Diencephalon (tissue), 1 donor: ENCODE measurements around the gene PTGER1. TPM values are rescaled to one million over a fixed set of nuclear protein-coding genes. Genes with fewer than 3 reads are reported as not detected.

Experiments
- small RNA-seq: library from RNA; depleted of rRNA; stranded (forward); fragments of <200 nt; gene quantifications from one replicate; pipeline ENCODE3, GENCODE V24; 2014
- total RNA-seq: library from RNA; depleted of rRNA; stranded (reverse); fragments of >200 nt; gene quantifications from one replicate; pipeline ENCODE4 v1.2.3, GENCODE V29; 2014

The PTGER1 gene, protein sequence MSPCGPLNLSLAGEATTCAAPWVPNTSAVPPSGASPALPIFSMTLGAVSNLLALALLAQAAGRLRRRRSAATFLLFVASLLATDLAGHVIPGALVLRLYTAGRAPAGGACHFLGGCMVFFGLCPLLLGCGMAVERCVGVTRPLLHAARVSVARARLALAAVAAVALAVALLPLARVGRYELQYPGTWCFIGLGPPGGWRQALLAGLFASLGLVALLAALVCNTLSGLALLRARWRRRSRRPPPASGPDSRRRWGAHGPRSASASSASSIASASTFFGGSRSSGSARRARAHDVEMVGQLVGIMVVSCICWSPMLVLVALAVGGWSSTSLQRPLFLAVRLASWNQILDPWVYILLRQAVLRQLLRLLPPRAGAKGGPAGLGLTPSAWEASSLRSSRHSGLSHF
- 0.69 TPM for total RNA-seq

DNA sequence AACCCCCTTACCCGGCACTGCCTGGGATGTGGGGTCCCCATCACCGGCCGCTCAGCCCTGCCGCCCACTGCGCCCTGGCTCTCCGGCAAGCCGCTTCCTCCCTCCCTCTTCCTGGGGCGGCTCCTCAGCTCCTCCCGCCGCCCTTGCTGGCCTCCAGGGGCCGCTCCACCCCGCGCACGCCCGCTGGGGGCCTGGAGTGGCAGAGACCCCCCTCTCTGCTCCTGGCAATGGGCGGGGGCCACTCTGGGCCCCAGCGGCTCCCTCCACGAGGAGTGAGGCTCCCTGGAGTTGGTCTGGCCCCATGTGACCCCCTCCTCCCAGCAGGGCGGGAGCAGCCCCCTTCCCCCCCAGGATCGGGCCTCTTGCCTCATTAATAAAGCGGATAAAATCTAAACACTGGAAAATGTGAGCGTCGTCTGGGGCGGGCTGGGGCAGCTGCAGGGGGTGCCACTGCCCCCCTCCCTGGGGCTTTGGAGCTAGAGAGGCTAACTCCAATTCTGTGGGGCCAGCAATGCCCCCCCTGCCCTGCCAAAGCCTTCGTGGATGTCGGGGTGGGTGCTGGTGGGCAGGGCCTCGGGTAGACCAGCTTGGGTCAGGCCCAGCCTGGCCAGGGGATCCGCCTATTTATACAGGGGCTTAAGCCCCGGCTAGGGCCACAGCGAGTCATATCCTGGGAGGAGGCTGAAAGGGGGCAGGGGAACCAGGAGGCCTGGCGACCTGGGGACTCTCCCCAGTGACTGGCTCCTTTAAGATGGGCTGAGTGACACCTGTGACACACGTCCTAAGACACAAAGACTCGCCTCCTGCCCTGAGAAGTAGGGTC lies at the start of gene PTGER1:
TSS of gene PTGER1 (minus strand) at position 104 of the 823 bp plus-strand sequence. CDS start 1,034 bp downstream, outside the sequence.

GRCh38 chr19:14517840-14518505 lies 42.8 kb upstream of the PTGER1 start, which contains the start of gene DNAJB1:
Gene DNAJB1 (minus strand): TSS chr19:14518397. CDS start chr19:14518349, 48 bp downstream.

GRCh38 chr19:14496029-14496833 lies 21.1 kb upstream of the PTGER1 start, which contains the start of gene GIPC1:
Gene GIPC1 (minus strand): TSS chr19:14496127. CDS start chr19:14482976, 13,151 bp downstream.

GRCh38 chr19:14432791-14433553 lies 42.2 kb downstream of the PTGER1 start, which contains the start of gene PKN1:
Gene PKN1 (plus strand): TSS chr19:14433306. CDS start chr19:14433522, 216 bp downstream.

Small RNA genes lying within 50 kb of the gene (small RNA-seq; reads per million reads assigned to genes)
- not detected for gene SNRPGP15

Other genes starting within 250 kb of the PTGER1 start
- gene ADGRE5, start 93.9 kb downstream of the PTGER1 start, total RNA-seq, result 2.3 TPM
- gene DDX39A, start 56.0 kb downstream of the PTGER1 start, total RNA-seq, result 32.1 TPM
- gene PKN1, start 42.0 kb downstream of the PTGER1 start, total RNA-seq, result 69.9 TPM
- gene GIPC1, start 20.8 kb upstream of the PTGER1 start, total RNA-seq, result 45.0 TPM
- 49.4 TPM for gene DNAJB1, start 43.0 kb upstream of the PTGER1 start, total RNA-seq
- 22.8 TPM for gene TECR, start 54.2 kb upstream of the PTGER1 start, total RNA-seq
- 169 TPM for gene NDUFB7, start 96.7 kb upstream of the PTGER1 start, total RNA-seq
- 0.46 TPM for gene CLEC17A, start 107.7 kb upstream of the PTGER1 start, total RNA-seq
- gene ADGRE3, start 199.5 kb upstream of the PTGER1 start, total RNA-seq, result not detected
- gene ZNF333, start 214.7 kb upstream of the PTGER1 start, total RNA-seq, result 30.0 TPM